Lung (tissue), 13 donors: ENCODE data around the gene TEX14. TPM values are rescaled to one million over a fixed set of nuclear protein-coding genes. Genes with fewer than 3 reads are reported as not detected.

ENCODE experiments used
- ATAC-seq: fragments of 200-7000 bp; cut with Tn5 transposase; one replicate; pipeline ENCODE4 v1.9.1; 2020; ENCODE audit warnings: moderate number of reproducible peaks; ENCODE audit not compliant: insufficient read depth, low FRiP score
- DNase-seq, 3 donors: peaks; one replicate each; pipeline ENCODE4 v3.0.0-alpha.2; 2013 to 2017
- H3K27ac ChIP-seq, 2 donors: one replicate each; pipeline ENCODE4 v1.5.1; 2013; ENCODE audit warnings: mild to moderate bottlenecking in 2 of 2, moderate library complexity in 2 of 2, control low read depth in 1 of 2, inconsistent platforms in 1 of 2, low read depth in 1 of 2, low read length in 1 of 2
- H3K27me3 ChIP-seq, 3 donors: one replicate each; pipeline ENCODE4 v1.5.1; 2013; ENCODE audit warnings: low read length in 2 of 3; ENCODE audit not compliant: control insufficient read depth in 3 of 3, insufficient read depth in 3 of 3
- H3K36me3 ChIP-seq, 4 donors: one replicate each; pipeline ENCODE4 v1.5.1; 2013; ENCODE audit warnings: low read length in 4 of 4, mild to moderate bottlenecking in 1 of 4, moderate library complexity in 1 of 4; ENCODE audit not compliant: control insufficient read depth in 4 of 4, insufficient read depth in 4 of 4
- H3K4me1 ChIP-seq, 5 donors: one replicate each; pipeline ENCODE4 v1.5.1; 2013; ENCODE audit warnings: low read length in 5 of 5, mild to moderate bottlenecking in 2 of 5, moderate library complexity in 1 of 5; ENCODE audit not compliant: control insufficient read depth in 5 of 5, insufficient read depth in 5 of 5
- H3K4me3 ChIP-seq: one replicate; pipeline ENCODE4 v1.5.1; 2013; ENCODE audit warnings: mild to moderate bottlenecking, control low read depth, moderate library complexity
- H3K9ac ChIP-seq, 2 donors: one replicate each; pipeline ENCODE4 v1.5.1; 2013; ENCODE audit warnings: low read length in 2 of 2, control low read depth in 1 of 2; ENCODE audit not compliant: insufficient read depth in 1 of 2
- H3K9me3 ChIP-seq, 4 donors: one replicate each; pipeline ENCODE4 v1.5.1; 2013; ENCODE audit warnings: low read length in 3 of 4, mild to moderate bottlenecking in 1 of 4, moderate library complexity in 1 of 4; ENCODE audit not compliant: control insufficient read depth in 4 of 4, insufficient read depth in 3 of 4
- CTCF ChIP-seq: IDR thresholded peaks from 2 replicates; pipeline ENCODE4 v1.5.1; 2012; ENCODE audit warnings: mild to moderate bottlenecking; ENCODE audit errors: control extremely low read depth, extremely low read depth
- WGBS, 2 donors: extraction: QIAGEN DNeasy Blood & Tissue Kit; methylation state at CpG; one replicate each; pipeline ENCODE4 v1.1.7; 2013; 5-methylcytosine and 5-hydroxymethylcytosine counted together
- polyA plus RNA-seq, 2 donors: library from polyadenylated mRNA; stranded (reverse); fragments of 200-250 nt; gene quantifications; one replicate each; pipeline ENCODE4 v1.2.1, GENCODE V29; 2013
- small RNA-seq: library from RNA; depleted of rRNA; stranded (forward); fragments of <200 nt; gene quantifications from one replicate; pipeline ENCODE3, GENCODE V24; 2014; ENCODE audit warnings: low replicate concordance
- total RNA-seq, 2 donors: library from RNA; depleted of rRNA in 1 of 2; stranded (reverse); fragments of >200 nt in 1 of 2; gene quantifications; one replicate each; pipeline ENCODE4 v1.2.1, GENCODE V29; 2014 to 2021
- donor health status: control.
- donor health status: control.
- donor health status: Bipolar disorder and iron deficiency.
- donor health status: healthy.
- donor health status: DM: yes; HTN: yes; CAD: no.

The TEX14 gene
- total and polyA plus RNA-seq, 4 donors: 0.13 to 1.5 (median 0.74) TPM; not detected in 1

- no peak for DNase-seq
These were observed 183.3 kb downstream of the TEX14 start for GRCh38 chr17:58508341-58509067.

GRCh38 chr17:58507123-58507634 is 184.7 kb downstream of the TEX14 start:
- 48 to 83% methylated on average over 13 of the region's 13 CpGs for WGBS, 2 donors
- no peak overlapping the region for H3K9ac ChIP-seq
- H3K27ac ChIP-seq: peak overlapping the region in 1 of 2 donors; percentile 46
- no peaks in the 10 kb centered on the region for H3K27me3 ChIP-seq
- H3K9me3 ChIP-seq: no peaks in the 10 kb centered on the region
- ATAC-seq (no peak), DNase-seq (no peak)
- H3K36me3 ChIP-seq: peaks cover 31 to 81% (median 61%) of the 10 kb centered on the region in 4 donors
- TF ChIP-seq CTCF: no peak
- no peak overlapping the region for H3K4me3 ChIP-seq
- no peaks in the 10 kb centered on the region for H3K4me1 ChIP-seq

More at GRCh38 chr17:58508341-58509067, 183.3 kb downstream of the TEX14 start:
- no peak for TF ChIP-seq CTCF
- ATAC-seq: no peak
- WGBS, 2 donors: 86 to 91% methylated on average over 10 of the region's 10 CpGs
- no peak overlapping the region for H3K4me3 ChIP-seq
- H3K9me3 ChIP-seq: no peaks in the 10 kb centered on the region
- H3K27me3 ChIP-seq: no peaks in the 10 kb centered on the region
- no peak overlapping the region for H3K27ac ChIP-seq
- no peak overlapping the region for H3K9ac ChIP-seq
- peaks cover 28 to 82% (median 65%) of the 10 kb centered on the region in 4 donors for H3K36me3 ChIP-seq
- H3K4me1 ChIP-seq: peaks cover 0 to 8% (median 2%) of the 10 kb centered on the region in 5 donors

Small RNA genes within 50 kb of the gene (small RNA-seq; reads per million reads assigned to genes)
- gene AC011195.1 (not detected), gene RF00012 (not detected), gene RNU1-108P (0.23 reads per million, percentile 19 among the genes with 10 or more reads in this experiment), gene RNU1-52P (not detected), gene RNU1-85P (0.21 reads per million, percentile 13 among the genes with 10 or more reads in this experiment)

Other genes starting within 250 kb of the TEX14 start
- gene HSF5, start 203.6 kb downstream of the TEX14 start, total RNA-seq: under 1 TPM; 0.12 to 0.17 TPM
- under 1 TPM; 0.02 to 0.03 TPM for gene HSF5, start 203.6 kb downstream of the TEX14 start, polyA plus RNA-seq
- gene MTMR4, start 177.4 kb downstream of the TEX14 start, total RNA-seq: 10 to 100 TPM; 41.4 to 46.1 TPM
- gene MTMR4, start 177.4 kb downstream of the TEX14 start, polyA plus RNA-seq: 10 to 100 TPM; 12.9 to 21.0 TPM
- gene RAD51C, start 557 bp upstream of the TEX14 start, total RNA-seq: 10 to 100 TPM; 18.0 to 26.6 TPM
- gene RAD51C, start 557 bp upstream of the TEX14 start, polyA plus RNA-seq: 10 to 100 TPM; 14.2 to 20.3 TPM
- gene PPM1E, start 63.8 kb upstream of the TEX14 start, total RNA-seq: 1 to 10 TPM; 1.1 to 1.3 TPM
- under 1 TPM; 0.08 to 0.22 TPM for gene PPM1E, start 63.8 kb upstream of the TEX14 start, polyA plus RNA-seq